Spleen (tissue), 11 donors: Measurements from ENCODE around the gene GPR35. TPM values are rescaled to one million over a fixed set of nuclear protein-coding genes. Genes with fewer than 3 reads are reported as not detected.
A peak's percentile ranks its signal among the peaks of the same experiment; 100 is the strongest.

Experiments
- DNase-seq: peaks from one replicate; pipeline ENCODE4 v3.0.0-alpha.2; 2020
- H3K27ac ChIP-seq, 8 donors: fragments of 200-600 bp; sonication (generic) in 7 of 8; 1 replicate in 4 of 8; 2 replicates in 4 of 8; pipeline versions ENCODE4 v1.5.0 to v1.8.0; 2016 to 2021; ENCODE audit warnings: inconsistent platforms in 4 of 8, mild to moderate bottlenecking in 4 of 8, moderate library complexity in 1 of 8
- H3K27me3 ChIP-seq, 7 donors: fragments of 200-600 bp; sonication (generic) in 6 of 7; replicated peaks in 1 of 7; 1 replicate in 4 of 7; 2 replicates in 3 of 7; pipeline versions ENCODE4 v1.5.0 to v1.8.0; 2016 to 2021; ENCODE audit warnings: inconsistent platforms in 3 of 7, mild to moderate bottlenecking in 1 of 7
- H3K36me3 ChIP-seq, 6 donors: fragments of 200-600 bp; sonication (generic) in 5 of 6; 1 replicate in 4 of 6; 2 replicates in 2 of 6; pipeline versions ENCODE4 v1.5.0 to v1.8.0; 2016 to 2021; ENCODE audit warnings: inconsistent platforms in 2 of 6
- H3K4me1 ChIP-seq, 6 donors: fragments of 200-600 bp; sonication (generic) in 5 of 6; 1 replicate in 3 of 6; 2 replicates in 3 of 6; pipeline versions ENCODE4 v1.5.0 to v1.8.0; 2016 to 2021; ENCODE audit warnings: inconsistent platforms in 3 of 6
- H3K4me3 ChIP-seq, 8 donors: fragments of 200-600 bp; sonication (generic) in 7 of 8; 1 replicate in 4 of 8; 2 replicates in 4 of 8; pipeline versions ENCODE4 v1.5.0 to v1.8.0; 2016 to 2021; ENCODE audit warnings: inconsistent platforms in 4 of 8, mild to moderate bottlenecking in 4 of 8, moderate library complexity in 2 of 8
- H3K9me3 ChIP-seq, 8 donors: fragments of 200-600 bp; sonication (generic) in 7 of 8; 1 replicate in 4 of 8; 2 replicates in 4 of 8; pipeline versions ENCODE4 v1.5.0 to v1.8.0; 2016 to 2021; ENCODE audit warnings: inconsistent platforms in 4 of 8
- POLR2A ChIP-seq, 3 donors: fragments of 450-650 bp; IDR thresholded peaks; one replicate each; pipeline ENCODE4 v1.5.1; 2017; ENCODE audit warnings: antibody characterized with exemption in 3 of 3, mild to moderate bottlenecking in 1 of 3
- POLR2AphosphoS5 ChIP-seq, 3 donors: sonication (generic); formaldehyde crosslinking; IDR thresholded peaks; one replicate each; pipeline ENCODE4 v1.5.1; 2017; ENCODE audit warnings: antibody characterized with exemption in 3 of 3
- WGBS, 5 donors: extraction: QIAGEN DNeasy Blood & Tissue Kit in 3 of 5; methylation state at CpG; one replicate each; pipeline versions ENCODE4 v1.1.5 to v1.1.7; 2013 to 2018; 5-methylcytosine and 5-hydroxymethylcytosine counted together
- intact Hi-C: fragments of 100-400 bp; cut with DNase I; formaldehyde crosslinking; loops from one replicate; pipeline ENCODE4 v1.15.0; 2023; ENCODE audit warnings: low total_unique reads
- polyA plus RNA-seq, 3 donors: library from polyadenylated mRNA; stranded (reverse); fragments of 200-250 nt; gene quantifications; one replicate each; pipeline ENCODE4 v1.2.1, GENCODE V29; 2013
- total RNA-seq, 7 donors: library from RNA; depleted of rRNA in 3 of 7; stranded (reverse); fragments of >200 nt in 3 of 7; fragmentation: NEBNext Ultra II Directional in 4 of 7; extraction: Animal tissue kit (Norgen Biotek cat#: 25700) in 4 of 7; gene quantifications; one replicate each; pipeline versions ENCODE4 v1.1.0 to v1.2.1, GENCODE V29; 2016 to 2021
- TF ChIP-seq, protein P1 (sequence below), 11 experiments: fragments of 200-600 bp in 7 of 11; fragments of 450-650 bp in 4 of 11; sonication (generic) in 4 of 11; IDR thresholded peaks in 8 of 11; conservative IDR thresholded peaks in 3 of 11; 1 replicate in 7 of 11; 2 replicates in 4 of 11; pipeline versions ENCODE4 v1.4.0 to v1.8.0; 2016 to 2021; ENCODE audit warnings: antibody characterized with exemption in 11 of 11, inconsistent platforms in 4 of 11, mild to moderate bottlenecking in 1 of 11
- donor health status: healthy with polysubstance abuse.
- donor health status: DM: no; HTN: no; CAD: no; lungs with moderate emphysema.
- donor health status: DM: no; HTN: no; CAD: no.
- donor health status: Bipolar disorder and iron deficiency.
- donor health status: healthy.
- donor health status: DM: no; HTN: no; CAD: no.
- donor health status: DM: yes; HTN: yes; CAD: no.

The GPR35 gene
- total and polyA plus RNA-seq, 10 donors: 7.4 to 25.3 (median 18.3) TPM

- Histone ChIP-seq H3K4me1 (peaks cover 0 to 13% (median 4%) of the 10 kb centered on the region in 6 donors), H3K36me3 (peaks cover 0 to 100% (median 92%) of the 10 kb centered on the region in 6 donors), H3K27me3 (no peaks in the 10 kb centered on the region), H3K27ac (no peak overlapping the region), H3K4me3 (no peak overlapping the region), H3K9me3 (no peaks in the 10 kb centered on the region)
- intact Hi-C loops: no loop called here
- 78 to 83% (median 81%) methylated on average over 6 to 18 of the region's 18 CpGs for WGBS, 5 donors
- peak; percentile 67 for DNase-seq
- TF ChIP-seq, protein P1, sequence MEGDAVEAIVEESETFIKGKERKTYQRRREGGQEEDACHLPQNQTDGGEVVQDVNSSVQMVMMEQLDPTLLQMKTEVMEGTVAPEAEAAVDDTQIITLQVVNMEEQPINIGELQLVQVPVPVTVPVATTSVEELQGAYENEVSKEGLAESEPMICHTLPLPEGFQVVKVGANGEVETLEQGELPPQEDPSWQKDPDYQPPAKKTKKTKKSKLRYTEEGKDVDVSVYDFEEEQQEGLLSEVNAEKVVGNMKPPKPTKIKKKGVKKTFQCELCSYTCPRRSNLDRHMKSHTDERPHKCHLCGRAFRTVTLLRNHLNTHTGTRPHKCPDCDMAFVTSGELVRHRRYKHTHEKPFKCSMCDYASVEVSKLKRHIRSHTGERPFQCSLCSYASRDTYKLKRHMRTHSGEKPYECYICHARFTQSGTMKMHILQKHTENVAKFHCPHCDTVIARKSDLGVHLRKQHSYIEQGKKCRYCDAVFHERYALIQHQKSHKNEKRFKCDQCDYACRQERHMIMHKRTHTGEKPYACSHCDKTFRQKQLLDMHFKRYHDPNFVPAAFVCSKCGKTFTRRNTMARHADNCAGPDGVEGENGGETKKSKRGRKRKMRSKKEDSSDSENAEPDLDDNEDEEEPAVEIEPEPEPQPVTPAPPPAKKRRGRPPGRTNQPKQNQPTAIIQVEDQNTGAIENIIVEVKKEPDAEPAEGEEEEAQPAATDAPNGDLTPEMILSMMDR (IDR thresholded peaks at IDR 0.05 in 8 of 11, conservative IDR thresholded peaks at IDR 0.05 in 3 of 11): peak in 3 of 11 experiments; percentile 22 to 37 (median 26)
- TF ChIP-seq POLR2AphosphoS5 (IDR thresholded peaks at IDR 0.05) (no peak), POLR2A (IDR thresholded peaks at IDR 0.05) (no peak)
These were observed 29.8 kb upstream of the GPR35 start for GRCh38 chr2:240595381-240596079.

DNA sequence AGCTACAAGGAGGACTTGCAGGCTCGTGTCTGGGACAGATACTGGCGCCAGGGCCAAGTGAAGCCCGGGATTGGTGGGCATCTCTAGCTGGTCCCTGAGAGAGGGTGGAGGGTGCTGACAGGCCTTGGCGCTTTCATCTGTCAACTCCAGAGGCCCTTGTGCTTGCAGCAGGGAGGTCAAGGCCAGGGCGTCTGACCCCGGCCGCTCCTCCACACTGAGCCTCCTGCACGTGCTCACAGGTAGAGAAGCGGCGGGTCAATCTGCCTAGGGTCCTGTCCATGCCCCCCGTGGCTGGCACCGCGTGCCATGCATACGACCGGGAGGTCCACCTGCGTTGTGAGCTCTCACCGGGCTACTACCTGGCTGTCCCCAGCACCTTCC lies 29.2 kb upstream of the GPR35 start:
- DNase-seq: peak; percentile 69
- WGBS, 5 donors: 89 to 96% (median 94%) methylated on average over 10 to 17 of the region's 17 CpGs
- peaks cover 0 to 100% (median 88%) of the 10 kb centered on the region in 6 donors for H3K36me3 ChIP-seq

DNA sequence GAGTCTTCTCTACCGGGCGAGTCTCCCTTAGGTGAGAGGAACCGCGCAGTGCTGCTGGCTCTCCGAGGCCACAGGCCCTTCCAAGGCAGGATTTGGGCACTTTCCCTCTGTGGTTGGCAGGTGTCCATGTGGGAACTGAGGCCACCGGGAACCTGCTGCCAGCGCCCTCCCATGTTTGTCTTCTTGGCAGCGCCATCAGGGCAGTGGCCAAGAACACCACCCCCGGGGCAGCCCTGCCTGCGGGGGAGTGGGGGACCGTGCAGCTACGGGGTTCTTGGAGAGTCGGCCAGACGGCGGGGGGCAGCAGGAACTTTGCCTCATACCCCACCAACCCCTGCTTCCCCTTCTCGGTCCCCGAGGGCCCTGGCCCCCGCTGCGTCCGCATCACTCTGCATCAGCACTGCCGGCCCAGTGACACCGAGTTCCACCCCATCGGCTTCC lies 28.8 kb upstream of the GPR35 start:
- Histone ChIP-seq H3K9me3 (no peaks in the 10 kb centered on the region), H3K4me3 (no peak overlapping the region), H3K4me1 (peaks cover 0 to 11% (median 3%) of the 10 kb centered on the region in 6 donors), H3K27me3 (no peaks in the 10 kb centered on the region), H3K27ac (no peak overlapping the region), H3K36me3 (peaks cover 0 to 100% (median 84%) of the 10 kb centered on the region in 6 donors)
- 88 to 95% (median 90%) methylated on average over 7 to 23 of the region's 23 CpGs for WGBS, 5 donors
- no peak for DNase-seq
- no peak for TF ChIP-seq POLR2A (IDR thresholded peaks at IDR 0.05)
- TF ChIP-seq POLR2AphosphoS5 (IDR thresholded peaks at IDR 0.05): no peak
- TF ChIP-seq, protein P1 (IDR thresholded peaks at IDR 0.05 in 8 of 11, conservative IDR thresholded peaks at IDR 0.05 in 3 of 11): no peak
- intact Hi-C loops: no loop called here

More for the DNA sequence above, 29.2 kb upstream of the GPR35 start:
- Histone ChIP-seq H3K9me3 (no peaks in the 10 kb centered on the region), H3K27me3 (no peaks in the 10 kb centered on the region), H3K27ac (no peak overlapping the region), H3K4me1 (peaks cover 0 to 8% (median 4%) of the 10 kb centered on the region in 6 donors), H3K4me3 (no peak overlapping the region)
- no peak for TF ChIP-seq POLR2A (IDR thresholded peaks at IDR 0.05)
- TF ChIP-seq, protein P1 (IDR thresholded peaks at IDR 0.05 in 8 of 11, conservative IDR thresholded peaks at IDR 0.05 in 3 of 11): no peak
- no peak for TF ChIP-seq POLR2AphosphoS5 (IDR thresholded peaks at IDR 0.05)
- intact Hi-C loops: no loop called here

DNA sequence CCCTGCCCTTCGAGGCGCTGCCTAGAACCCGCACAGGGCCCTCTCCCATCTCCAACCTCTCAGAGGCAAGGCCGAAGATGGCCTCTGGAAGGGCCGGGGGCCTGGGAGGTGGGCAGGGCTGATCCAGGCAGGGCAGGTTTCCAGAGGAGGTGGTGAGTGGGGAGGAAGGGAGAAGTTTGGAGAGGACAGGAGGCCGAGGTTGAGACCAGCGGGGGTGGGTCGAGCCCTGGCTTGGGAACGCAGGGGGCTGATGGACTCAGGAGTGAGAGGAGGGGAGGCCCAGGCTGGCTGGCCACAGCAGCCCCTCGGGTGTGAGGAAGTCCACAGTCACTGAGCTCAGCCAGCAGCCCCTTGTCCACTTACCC lies 28.2 kb upstream of the GPR35 start:
- Histone ChIP-seq H3K27ac (no peak overlapping the region), H3K4me1 (peaks cover 0 to 17% (median 4%) of the 10 kb centered on the region in 6 donors), H3K4me3 (no peak overlapping the region), H3K36me3 (peaks cover 0 to 100% (median 80%) of the 10 kb centered on the region in 6 donors), H3K9me3 (no peaks in the 10 kb centered on the region), H3K27me3 (no peaks in the 10 kb centered on the region)
- WGBS, 5 donors: 90 to 97% (median 94%) methylated on average over 10 of the region's 10 CpGs
- DNase-seq: peak; percentile 65
- intact Hi-C loops: no loop called here
- TF ChIP-seq POLR2A (IDR thresholded peaks at IDR 0.05) (no peak), POLR2AphosphoS5 (IDR thresholded peaks at IDR 0.05) (no peak)
- TF ChIP-seq, protein P1 (IDR thresholded peaks at IDR 0.05 in 8 of 11, conservative IDR thresholded peaks at IDR 0.05 in 3 of 11): no peak
